Loucy (cell line): ENCODE measurements around the gene CFAP73.

ENCODE experiments used
- H2AFZ ChIP-seq: fragments of 200-600 bp; sonication (generic); 2 replicates; pipeline ENCODE4 v1.6.0; 2016; ENCODE audit warnings: antibody characterized with exemption, mild to moderate bottlenecking, low read length, moderate library complexity
- H3F3A ChIP-seq: fragments of 200-600 bp; 2 replicates; pipeline ENCODE4 v1.6.0; 2016; ENCODE audit warnings: antibody characterized with exemption, low read depth, mild to moderate bottlenecking
- H3K27me3 ChIP-seq: fragments of 200-600 bp; sonication (generic); 2 replicates; pipeline ENCODE4 v1.6.1; 2014; ENCODE audit warnings: low read length, mild to moderate bottlenecking; ENCODE audit not compliant: insufficient read depth, poor library complexity, severe bottlenecking
- H3K36me3 ChIP-seq: fragments of 200-600 bp; sonication (generic); 2 replicates; pipeline ENCODE4 v1.6.1; 2016; ENCODE audit warnings: low read length; ENCODE audit not compliant: insufficient read depth
- H3K4me1 ChIP-seq: fragments of 200-600 bp; sonication (generic); 2 replicates; pipeline ENCODE4 v1.5.1; 2014; ENCODE audit warnings: low read length, mild to moderate bottlenecking; ENCODE audit not compliant: insufficient read depth, poor library complexity, severe bottlenecking
- H3K4me2 ChIP-seq: fragments of 200-600 bp; sonication (generic); 2 replicates; pipeline ENCODE4 v1.6.0; 2014; ENCODE audit warnings: antibody characterized with exemption, low read length, low read depth, mild to moderate bottlenecking; ENCODE audit not compliant: poor library complexity, severe bottlenecking
- H3K4me3 ChIP-seq: fragments of 200-600 bp; sonication (generic); 2 replicates; pipeline ENCODE4 v1.5.1; 2014; ENCODE audit warnings: low read length, mild to moderate bottlenecking, mixed read lengths; ENCODE audit not compliant: poor library complexity, severe bottlenecking
- H3K79me2 ChIP-seq: fragments of 200-600 bp; sonication (generic); 2 replicates; pipeline ENCODE4 v1.6.1; 2014; ENCODE audit warnings: low read length; ENCODE audit not compliant: insufficient read depth
- H3K9ac ChIP-seq: fragments of 200-600 bp; sonication (generic); 2 replicates; pipeline ENCODE4 v1.6.0; 2014; ENCODE audit warnings: mild to moderate bottlenecking, low read depth, low read length, moderate library complexity; ENCODE audit not compliant: poor library complexity, severe bottlenecking
- H3K9me2 ChIP-seq: fragments of 200-600 bp; sonication (generic); replicated peaks from 2 replicates; pipeline ENCODE4 v1.6.1; 2016; ENCODE audit warnings: low read depth, low read length, mixed read lengths
- H3K9me3 ChIP-seq: fragments of 200-600 bp; sonication (generic); 2 replicates; pipeline ENCODE4 v1.6.1; 2014; ENCODE audit warnings: mild to moderate bottlenecking, antibody characterized with exemption, low read length, low read depth; ENCODE audit not compliant: insufficient read depth
- H4K20me1 ChIP-seq: fragments of 200-600 bp; sonication (generic); 2 replicates; pipeline ENCODE4 v1.6.0; 2014; ENCODE audit warnings: antibody characterized with exemption, low read length, mild to moderate bottlenecking; ENCODE audit not compliant: insufficient read depth, poor library complexity, severe bottlenecking
- CTCF ChIP-seq: fragments of 200-600 bp; sonication (generic); conservative IDR thresholded peaks from 2 replicates; pipeline ENCODE4 v1.5.1; 2014; ENCODE audit warnings: mild to moderate bottlenecking, antibody characterized with exemption, low read length
- EZH2phosphoT487 ChIP-seq: fragments of 200-600 bp; IDR thresholded peaks from 2 replicates; pipeline ENCODE4 v1.6.1; 2018; ENCODE audit warnings: antibody characterized with exemption, mild to moderate bottlenecking, moderate library complexity, borderline replicate concordance

The CFAP73 gene

GRCh38 chr12:113129664-113130456 is 19.7 kb upstream of the CFAP73 start:
- Histone ChIP-seq H2AFZ (no peak overlapping the region), H3K4me3 (no peak overlapping the region), H3K9me2 (no peaks in the 10 kb centered on the region), H3K4me2 (no peak overlapping the region), H3K9me3 (no peaks in the 10 kb centered on the region), H3K4me1 (no peaks in the 10 kb centered on the region), H3K79me2 (no peaks in the 10 kb centered on the region), H3K27me3 (no peaks in the 10 kb centered on the region), H3F3A (no peaks in the 10 kb centered on the region), H3K36me3 (no peaks in the 10 kb centered on the region), H4K20me1 (no peaks in the 10 kb centered on the region), H3K9ac (no peak overlapping the region)
- TF ChIP-seq EZH2phosphoT487 (no peak), CTCF (no peak)

- TF ChIP-seq EZH2phosphoT487 (no peak), CTCF (0 out of 2 replicates have a peak, but pooled peaks have one; percentile 11)
- H3K4me3 ChIP-seq: no peak overlapping the region
- no peaks in the 10 kb centered on the region for H3F3A ChIP-seq
- no peaks in the 10 kb centered on the region for H3K27me3 ChIP-seq
- no peaks in the 10 kb centered on the region for H3K79me2 ChIP-seq
- H3K9me3 ChIP-seq: no peaks in the 10 kb centered on the region
- H3K4me2 ChIP-seq: no peak overlapping the region
- H4K20me1 ChIP-seq: no peaks in the 10 kb centered on the region
- H3K4me1 ChIP-seq: no peaks in the 10 kb centered on the region
- H3K36me3 ChIP-seq: no peaks in the 10 kb centered on the region
- H3K9ac ChIP-seq: no peak overlapping the region
- H3K9me2 ChIP-seq: no peaks in the 10 kb centered on the region
- H2AFZ ChIP-seq: no peak overlapping the region
Measured at GRCh38 chr12:113130457-113131135, 18.9 kb upstream of the CFAP73 start.

- no peak for TF ChIP-seq CTCF
- no peak for TF ChIP-seq EZH2phosphoT487
Measured at GRCh38 chr12:113131556-113131955, 18.0 kb upstream of the CFAP73 start.

More at GRCh38 chr12:113131556-113131955, 18.0 kb upstream of the CFAP73 start:
- H3K27me3 ChIP-seq: no peaks in the 10 kb centered on the region
- H4K20me1 ChIP-seq: no peaks in the 10 kb centered on the region
- H3K4me3 ChIP-seq: no peak overlapping the region
- no peak overlapping the region for H3K9ac ChIP-seq
- no peaks in the 10 kb centered on the region for H3K9me2 ChIP-seq
- H3K4me1 ChIP-seq: no peaks in the 10 kb centered on the region
- H3K9me3 ChIP-seq: no peaks in the 10 kb centered on the region
- no peaks in the 10 kb centered on the region for H3K79me2 ChIP-seq
- H2AFZ ChIP-seq: no peak overlapping the region
- no peak overlapping the region for H3K4me2 ChIP-seq
- H3K36me3 ChIP-seq: no peaks in the 10 kb centered on the region
- H3F3A ChIP-seq: no peaks in the 10 kb centered on the region
